GM23338 (cell line): ENCODE data around the gene CHRNA4. TPM values are rescaled to one million over a fixed set of nuclear protein-coding genes. Genes with fewer than 3 reads are reported as not detected.

Experiments
- ATAC-seq: fragments of 200-7000 bp; cut with Tn5 transposase; 3 replicates; pipeline ENCODE4 v1.9.1; 2020
- DNase-seq: peaks from one replicate; pipeline ENCODE4 v3.0.0-alpha.2; 2015; ENCODE audit warnings: low spot score
- H2AFZ ChIP-seq: fragments of 200-600 bp; sonication (generic); 2 replicates; pipeline ENCODE4 v1.8.0; 2016; ENCODE audit warnings: antibody characterized with exemption, mild to moderate bottlenecking, moderate library complexity
- H3F3A ChIP-seq: fragments of 200-600 bp; sonication (generic); replicated peaks from 2 replicates; pipeline ENCODE4 v1.8.0; 2017; ENCODE audit warnings: antibody characterized with exemption, mixed run types, low read depth
- H3K27ac ChIP-seq: fragments of 200-600 bp; sonication (generic); 2 replicates; pipeline ENCODE4 v1.6.1; 2016; ENCODE audit warnings: low read depth
- H3K27me3 ChIP-seq: fragments of 200-600 bp; sonication (generic); 2 replicates; pipeline ENCODE4 v1.8.0; 2016; ENCODE audit warnings: mild to moderate bottlenecking, mixed run types, moderate library complexity; ENCODE audit not compliant: insufficient read depth
- H3K36me3 ChIP-seq: fragments of 200-600 bp; sonication (generic); 2 replicates; pipeline ENCODE4 v1.8.0; 2016; ENCODE audit warnings: mild to moderate bottlenecking; ENCODE audit not compliant: insufficient read depth
- H3K4me1 ChIP-seq: fragments of 200-600 bp; sonication (generic); 2 replicates; pipeline ENCODE4 v1.8.0; 2016; ENCODE audit warnings: mild to moderate bottlenecking, moderate library complexity; ENCODE audit not compliant: insufficient read depth
- H3K4me2 ChIP-seq: fragments of 200-600 bp; sonication (generic); 2 replicates; pipeline ENCODE4 v1.7.1; 2017; ENCODE audit warnings: mixed run types
- H3K4me3 ChIP-seq: fragments of 200-600 bp; sonication (generic); 2 replicates; pipeline ENCODE4 v1.6.1; 2016; ENCODE audit warnings: mixed run types
- H3K79me2 ChIP-seq: fragments of 200-600 bp; sonication (generic); replicated peaks from 2 replicates; pipeline ENCODE4 v1.8.0; 2017; ENCODE audit warnings: mild to moderate bottlenecking; ENCODE audit not compliant: insufficient read depth
- H3K9me2 ChIP-seq: fragments of 200-600 bp; sonication (generic); 2 replicates; pipeline ENCODE4 v1.8.0; 2017; ENCODE audit not compliant: insufficient read depth
- H4K20me1 ChIP-seq: fragments of 200-600 bp; sonication (generic); replicated peaks from 2 replicates; pipeline ENCODE4 v1.8.0; 2017; ENCODE audit warnings: mild to moderate bottlenecking; ENCODE audit not compliant: insufficient read depth
- H3K27ac Mint-ChIP-seq: 2 replicates; pipeline ENCODE4 v1.8.0; 2020; ENCODE audit warnings: inconsistent platforms, mild to moderate bottlenecking, moderate library complexity, mixed read lengths
- H3K27me3 Mint-ChIP-seq: 3 replicates; pipeline ENCODE4 v1.8.0; 2022; ENCODE audit warnings: low read depth, mild to moderate bottlenecking, moderate library complexity, mixed read lengths, inconsistent platforms; ENCODE audit not compliant: insufficient read depth, poor library complexity
- H3K36me3 Mint-ChIP-seq: 3 replicates; pipeline ENCODE4 v1.8.0; 2021; ENCODE audit warnings: low read depth, mild to moderate bottlenecking, inconsistent platforms, moderate library complexity, mixed read lengths
- H3K4me1 Mint-ChIP-seq: 3 replicates; pipeline ENCODE4 v1.8.0; 2020; ENCODE audit warnings: mild to moderate bottlenecking, inconsistent platforms, mixed read lengths
- H3K4me3 Mint-ChIP-seq: 3 replicates; pipeline ENCODE4 v1.8.0; 2021; ENCODE audit warnings: moderate library complexity, mild to moderate bottlenecking, inconsistent platforms, mixed read lengths
- H3K9me3 Mint-ChIP-seq: 3 replicates; pipeline ENCODE4 v1.8.0; 2020; ENCODE audit warnings: moderate library complexity, mild to moderate bottlenecking, inconsistent platforms, mixed read lengths
- CREB1 ChIP-seq: fragments of 250-450 bp; sonication (Bioruptor Pico); IDR thresholded peaks from 2 replicates; pipeline ENCODE4 v1.5.0; 2020; ENCODE audit warnings: low read depth, mild to moderate bottlenecking, moderate library complexity
- CTCF ChIP-seq, 2 experiments: fragments of 200-600 bp in 1 of 2; sonication (generic) in 1 of 2; conservative IDR thresholded peaks; 2 replicates each; pipeline versions ENCODE4 v1.5.1 to v1.6.1; 2016 to 2017; ENCODE audit warnings: antibody characterized with exemption in 2 of 2, low read depth in 2 of 2, mild to moderate bottlenecking in 2 of 2, moderate library complexity in 1 of 2
- EZH2 ChIP-seq: fragments of 200-600 bp; sonication (generic); IDR thresholded peaks from one replicate; pipeline ENCODE4 v1.8.0; 2017; ENCODE audit warnings: antibody characterized with exemption, mild to moderate bottlenecking, low read depth; ENCODE audit not compliant: unreplicated experiment
- EZH2phosphoT487 ChIP-seq: fragments of 200-600 bp; sonication (generic); IDR thresholded peaks from one replicate; pipeline ENCODE4 v1.8.1; 2018; ENCODE audit warnings: antibody characterized with exemption; ENCODE audit not compliant: unreplicated experiment
- JUNB ChIP-seq: IDR thresholded peaks from one replicate; pipeline ENCODE4 v1.6.1; 2016; ENCODE audit warnings: antibody characterized with exemption; ENCODE audit not compliant: unreplicated experiment
- NANOG ChIP-seq: IDR thresholded peaks from 2 replicates; pipeline ENCODE4 v1.6.1; 2016; ENCODE audit warnings: antibody characterized with exemption, borderline replicate concordance
- REST ChIP-seq: IDR thresholded peaks from one replicate; pipeline ENCODE4 v1.6.1; 2018; ENCODE audit warnings: antibody characterized with exemption; ENCODE audit not compliant: unreplicated experiment
- STAT1 ChIP-seq: IDR thresholded peaks from one replicate; pipeline ENCODE4 v1.6.1; 2016; ENCODE audit warnings: antibody characterized with exemption; ENCODE audit not compliant: unreplicated experiment
- ZNF114 ChIP-seq: fragments of 250-450 bp; sonication (Bioruptor Pico); IDR thresholded peaks from 2 replicates; pipeline ENCODE4 v1.5.0; 2020; ENCODE audit warnings: mild to moderate bottlenecking, moderate library complexity
- ZNF462 ChIP-seq: fragments of 250-450 bp; sonication (Bioruptor Pico); IDR thresholded peaks from 2 replicates; pipeline ENCODE4 v1.5.0; 2020; ENCODE audit warnings: mild to moderate bottlenecking, moderate library complexity
- polyA plus RNA-seq: library from polyadenylated mRNA; unstranded; fragments of >200 nt; fragmentation: Nextera tagmentation; extraction: Ambion mirVana; gene quantifications from 2 replicates; pipeline ENCODE4 v1.2.1, GENCODE V29; 2016
- total RNA-seq: library from RNA; depleted of rRNA; stranded (reverse); fragments of >200 nt; shearing (Covaris generic); gene quantifications from 2 replicates; pipeline ENCODE4 v1.2.3, GENCODE V29; 2014

CHRNA4 gene
- total and polyA plus RNA-seq, 2 experiments from 2014 or later = 2.7 to 3.9 TPM

GRCh38 chr20:63351326-63351700, 9.8 kb downstream of the CHRNA4 start (continued):
- TF ChIP-seq ZNF462 (CRISPR knock-in tag) (no peak), JUNB (no peak), NANOG (no peak), EZH2 (no peak), EZH2phosphoT487 (no peak)

GRCh38 chr20:63350597-63351325, 10.4 kb downstream of the CHRNA4 start:
- no peak overlapping the region for H2AFZ ChIP-seq
- H3K9me3 Mint-ChIP-seq = peaks cover 12% of the 10 kb centered on the region
- H3K27me3 ChIP-seq = no peaks in the 10 kb centered on the region
- H3K27ac ChIP-seq = no peak overlapping the region
- H3K27ac Mint-ChIP-seq = no peak overlapping the region
- H4K20me1 ChIP-seq = no peaks in the 10 kb centered on the region
- H3K36me3 Mint-ChIP-seq = peaks cover 4% of the 10 kb centered on the region
- ATAC-seq (no peak), DNase-seq (no peak)
- no peaks in the 10 kb centered on the region for H3K36me3 ChIP-seq
- peaks cover 6% of the 10 kb centered on the region for H3K4me1 Mint-ChIP-seq
- H3F3A ChIP-seq = 0 out of 2 replicates have a peak, but pooled peaks cover 4% of the 10 kb centered on the region
- no peaks in the 10 kb centered on the region for H3K79me2 ChIP-seq
- H3K4me1 ChIP-seq = no peaks in the 10 kb centered on the region; the same call in 1 of the 2 replicates
- no peaks in the 10 kb centered on the region for H3K9me2 ChIP-seq
- H3K4me2 ChIP-seq = no peak overlapping the region
- H3K4me3 Mint-ChIP-seq = no peak overlapping the region; the same call in 2 of the 3 replicates
- H3K4me3 ChIP-seq = no peak overlapping the region
- peaks cover 19% of the 10 kb centered on the region for H3K27me3 Mint-ChIP-seq
- TF ChIP-seq EZH2 = no peak
- no peak for TF ChIP-seq CTCF (conservative IDR thresholded peaks at IDR 0.05; ENCODE audit: low read depth in 2 of 2)
- TF ChIP-seq REST = no peak
- no peak for TF ChIP-seq NANOG
- TF ChIP-seq ZNF114 (CRISPR knock-in tag) = no peak
- TF ChIP-seq CREB1 (CRISPR knock-in tag) = no peak
- no peak for TF ChIP-seq STAT1
